ENCODE results near the gene CACNB4.

The CACNB4 gene

DNA sequence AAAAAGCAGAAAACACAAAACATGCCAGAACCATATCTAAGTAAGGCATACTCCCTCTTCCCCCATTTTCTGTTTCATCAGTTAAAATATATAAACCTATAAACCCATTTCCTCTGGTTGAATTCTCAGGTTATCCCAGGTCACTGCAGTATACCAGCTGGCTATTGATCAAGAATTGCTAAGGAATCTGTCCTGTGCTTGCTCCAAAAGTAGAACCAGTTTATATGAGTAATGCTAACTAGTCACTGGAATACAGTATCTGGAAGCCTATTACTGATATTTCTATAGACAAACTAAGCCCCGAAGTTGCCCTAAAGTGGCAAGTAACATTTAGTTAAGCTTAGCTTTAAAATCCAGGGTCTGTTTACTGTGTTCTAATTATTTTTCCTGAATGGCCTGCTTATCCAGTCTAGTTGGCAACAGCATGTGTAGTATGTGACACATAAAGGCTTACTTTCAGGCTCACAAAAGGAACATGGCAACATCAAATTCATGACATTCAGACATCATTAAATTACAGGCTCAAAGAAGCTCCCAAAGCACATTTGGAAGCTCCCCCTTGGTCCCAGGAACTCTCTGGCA lies 167.7 kb downstream of the CACNB4 start:
- TF ChIP-seq, protein P1, sequence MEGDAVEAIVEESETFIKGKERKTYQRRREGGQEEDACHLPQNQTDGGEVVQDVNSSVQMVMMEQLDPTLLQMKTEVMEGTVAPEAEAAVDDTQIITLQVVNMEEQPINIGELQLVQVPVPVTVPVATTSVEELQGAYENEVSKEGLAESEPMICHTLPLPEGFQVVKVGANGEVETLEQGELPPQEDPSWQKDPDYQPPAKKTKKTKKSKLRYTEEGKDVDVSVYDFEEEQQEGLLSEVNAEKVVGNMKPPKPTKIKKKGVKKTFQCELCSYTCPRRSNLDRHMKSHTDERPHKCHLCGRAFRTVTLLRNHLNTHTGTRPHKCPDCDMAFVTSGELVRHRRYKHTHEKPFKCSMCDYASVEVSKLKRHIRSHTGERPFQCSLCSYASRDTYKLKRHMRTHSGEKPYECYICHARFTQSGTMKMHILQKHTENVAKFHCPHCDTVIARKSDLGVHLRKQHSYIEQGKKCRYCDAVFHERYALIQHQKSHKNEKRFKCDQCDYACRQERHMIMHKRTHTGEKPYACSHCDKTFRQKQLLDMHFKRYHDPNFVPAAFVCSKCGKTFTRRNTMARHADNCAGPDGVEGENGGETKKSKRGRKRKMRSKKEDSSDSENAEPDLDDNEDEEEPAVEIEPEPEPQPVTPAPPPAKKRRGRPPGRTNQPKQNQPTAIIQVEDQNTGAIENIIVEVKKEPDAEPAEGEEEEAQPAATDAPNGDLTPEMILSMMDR (IDR thresholded peaks at IDR 0.05; ENCODE audit: control insufficient read depth, insufficient read depth, low read depth, low read length, missing control alignments) = no peak
- no peak overlapping the region for H3K4me3 ChIP-seq (ENCODE audit: control insufficient read depth, low read depth, low read length)
- DNase-seq (ENCODE audit: low read depth) = no peak

DNA sequence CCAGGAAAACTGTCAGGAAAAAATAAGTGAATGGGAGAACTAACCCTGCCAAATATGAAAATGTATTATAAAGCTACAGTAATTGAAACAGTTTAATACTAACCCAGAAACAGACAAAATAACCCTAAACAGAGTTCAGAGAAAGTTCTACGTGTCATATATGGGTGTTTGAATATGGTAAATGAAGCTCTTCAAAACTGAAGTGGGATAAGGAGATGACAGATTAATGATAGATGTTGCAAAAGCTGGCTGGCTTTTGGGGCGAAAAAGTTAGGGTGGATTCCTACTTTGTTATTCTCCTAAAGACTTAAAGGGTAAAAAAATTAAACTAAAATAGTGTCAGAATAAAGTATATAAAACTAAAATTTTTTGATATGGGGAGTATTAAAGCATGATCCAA lies 168.8 kb downstream of the CACNB4 start:
- no peak for DNase-seq (ENCODE audit: low read depth)
- no peak overlapping the region for H3K4me3 ChIP-seq (ENCODE audit: control insufficient read depth, low read depth, low read length)
- TF ChIP-seq, protein P1 (IDR thresholded peaks at IDR 0.05; ENCODE audit: control insufficient read depth, insufficient read depth, low read depth, low read length, missing control alignments) = no peak

DNA sequence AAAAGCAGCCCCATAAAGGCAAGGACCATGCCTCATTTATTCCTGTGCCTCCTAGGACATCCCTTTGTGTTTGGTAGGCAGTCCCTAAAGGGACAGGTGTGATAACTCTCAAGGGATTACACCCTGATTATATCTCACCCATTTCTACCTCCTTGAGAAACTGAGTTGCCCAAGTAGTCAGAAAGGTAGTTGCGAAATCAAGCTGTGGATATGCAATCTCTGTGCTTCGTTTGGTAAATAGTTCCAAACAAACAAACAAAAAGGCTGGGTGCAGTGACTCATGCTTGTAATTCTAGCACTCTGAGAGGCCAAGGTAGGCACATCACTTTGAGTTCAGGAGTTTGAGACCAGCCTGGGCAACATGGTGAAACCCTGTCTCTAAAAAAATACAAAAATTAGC lies 170.5 kb downstream of the CACNB4 start:
- TF ChIP-seq, protein P1 (IDR thresholded peaks at IDR 0.05; ENCODE audit: control insufficient read depth, insufficient read depth, low read depth, low read length, missing control alignments) = no peak
- DNase-seq (ENCODE audit: low read depth) = no peak
- no peak overlapping the region for H3K4me3 ChIP-seq (ENCODE audit: control insufficient read depth, low read depth, low read length)

DNA sequence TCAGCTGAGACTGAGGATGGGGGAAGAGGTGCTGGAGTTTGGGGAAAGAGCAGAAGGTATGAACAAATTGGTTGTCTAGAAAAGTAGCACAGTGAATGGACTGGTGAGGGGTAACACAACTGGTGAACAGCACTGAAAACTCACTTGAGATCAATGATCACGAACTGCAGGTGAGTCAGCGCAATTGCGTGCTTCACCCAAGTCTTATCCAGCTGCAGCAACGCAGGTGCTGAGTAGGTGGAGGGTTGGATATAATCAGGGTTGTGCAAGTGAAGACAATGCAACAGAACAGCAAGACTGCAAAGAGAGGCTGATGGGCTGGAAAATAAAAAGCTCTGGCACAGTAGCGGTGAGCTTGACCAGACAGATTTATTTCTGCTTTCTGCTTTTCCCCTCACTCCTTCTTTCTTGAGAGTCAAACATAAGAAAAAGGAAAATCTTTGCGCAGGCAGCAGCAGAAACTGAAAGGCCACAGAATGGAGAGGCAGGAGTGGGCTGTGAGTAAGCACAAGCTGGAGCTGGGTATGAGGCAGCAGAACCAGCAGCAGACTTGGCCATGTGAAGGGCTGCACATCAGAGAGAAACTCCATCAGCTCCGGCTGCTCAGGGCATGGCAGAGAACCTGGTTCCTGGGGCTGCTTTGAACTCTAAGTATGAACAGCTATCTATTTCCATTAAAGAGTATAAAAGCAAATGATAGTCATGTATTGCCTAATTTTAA lies 171.2 kb downstream of the CACNB4 start:
- TF ChIP-seq, protein P1 (IDR thresholded peaks at IDR 0.05; ENCODE audit: control insufficient read depth, insufficient read depth, low read depth, low read length, missing control alignments) = no peak
- H3K4me3 ChIP-seq (ENCODE audit: control insufficient read depth, low read depth, low read length) = no peak overlapping the region
- no peak for DNase-seq (ENCODE audit: low read depth)

DNA sequence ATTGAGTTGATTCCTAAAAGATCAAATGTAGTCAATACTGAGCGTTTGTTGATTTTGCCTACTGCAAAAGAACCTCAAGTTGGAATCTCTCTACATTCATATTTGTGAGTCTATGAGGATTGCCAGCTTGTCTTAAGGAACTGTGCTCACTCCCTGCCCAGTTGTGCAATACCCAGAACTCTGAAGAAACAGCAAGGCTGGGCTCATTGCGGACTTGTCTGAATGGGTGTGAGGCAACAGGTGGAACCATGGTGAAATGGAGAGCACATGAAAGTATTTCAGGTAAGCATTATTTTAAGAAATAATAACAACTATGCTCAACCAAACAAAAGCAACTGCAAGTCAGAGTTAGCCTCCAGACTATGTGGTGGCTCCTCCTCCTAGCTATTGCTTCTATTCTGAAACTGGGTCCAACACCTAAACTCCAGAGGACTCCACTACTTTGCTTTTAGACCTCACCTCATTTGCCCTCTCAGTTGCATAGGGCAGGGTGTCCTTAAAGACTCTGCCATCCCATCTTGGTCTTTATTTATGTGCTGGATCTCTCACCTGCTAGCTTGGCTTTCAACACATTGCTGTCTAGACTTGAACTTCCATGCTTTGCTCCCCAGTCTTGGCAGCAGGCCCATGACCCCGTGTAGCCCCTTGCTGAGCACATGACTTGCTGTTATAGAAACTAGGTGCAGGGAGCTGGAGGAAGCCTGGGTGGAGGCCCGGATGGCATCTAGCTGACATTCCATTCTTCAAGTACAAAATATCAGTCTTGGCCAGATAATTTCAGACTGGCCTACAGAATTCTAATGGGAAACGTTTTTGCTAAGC lies 175.8 kb downstream of the CACNB4 start:
- DNase-seq (ENCODE audit: low read depth) = no peak
- TF ChIP-seq, protein P1 (IDR thresholded peaks at IDR 0.05; ENCODE audit: control insufficient read depth, insufficient read depth, low read depth, low read length, missing control alignments) = no peak

DNA sequence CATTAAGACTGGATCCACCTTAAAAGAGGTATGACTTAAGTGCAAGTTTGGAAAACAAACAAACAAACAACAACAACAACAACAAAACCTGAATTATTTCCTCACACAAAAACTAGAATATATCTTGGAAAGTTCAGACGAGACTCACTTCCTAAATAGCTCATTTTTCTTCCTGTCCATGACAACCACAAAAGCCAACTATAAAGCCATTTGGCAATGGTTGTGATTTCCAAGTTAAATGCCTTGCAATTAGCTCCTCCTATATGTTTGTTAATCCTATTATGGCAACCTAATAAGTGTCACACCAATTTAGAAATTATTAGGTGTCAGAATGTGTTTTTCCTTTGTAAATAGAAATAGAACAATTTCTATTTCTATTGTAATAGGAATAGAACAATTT lies 179.1 kb downstream of the CACNB4 start:
- TF ChIP-seq, protein P1 (IDR thresholded peaks at IDR 0.05; ENCODE audit: control insufficient read depth, insufficient read depth, low read depth, low read length, missing control alignments) = no peak
- H3K4me3 ChIP-seq (ENCODE audit: control insufficient read depth, low read depth, low read length) = no peak overlapping the region
- no peak for DNase-seq (ENCODE audit: low read depth)

More for the DNA sequence above, 175.8 kb downstream of the CACNB4 start:
- no peak overlapping the region for H3K4me3 ChIP-seq (ENCODE audit: control insufficient read depth, low read depth, low read length)
